ENCODE data around the gene CENPO.

Gene CENPO

DNA sequence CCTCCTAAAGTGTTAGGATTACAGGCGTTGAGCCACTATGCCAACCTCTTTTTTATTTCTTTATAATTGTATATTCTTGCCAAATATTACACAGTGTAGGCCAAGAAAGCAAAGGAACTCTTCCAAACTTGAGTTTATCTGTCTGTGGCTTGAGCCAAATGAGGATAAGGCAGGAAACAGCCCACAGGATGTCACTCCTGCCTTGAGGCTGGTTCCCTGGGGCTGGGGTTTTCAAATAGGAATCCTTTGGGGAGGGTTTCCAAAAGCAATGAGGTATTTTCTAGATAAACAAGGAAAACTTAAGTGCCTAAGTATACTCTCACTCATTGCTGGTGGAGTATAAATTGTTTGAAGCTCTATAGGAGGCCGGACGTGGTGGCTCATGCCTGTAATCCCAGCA is 70.4 kb downstream of the CENPO start:
- DNase-seq (ENCODE audit: low spot score), result no peak

DNA sequence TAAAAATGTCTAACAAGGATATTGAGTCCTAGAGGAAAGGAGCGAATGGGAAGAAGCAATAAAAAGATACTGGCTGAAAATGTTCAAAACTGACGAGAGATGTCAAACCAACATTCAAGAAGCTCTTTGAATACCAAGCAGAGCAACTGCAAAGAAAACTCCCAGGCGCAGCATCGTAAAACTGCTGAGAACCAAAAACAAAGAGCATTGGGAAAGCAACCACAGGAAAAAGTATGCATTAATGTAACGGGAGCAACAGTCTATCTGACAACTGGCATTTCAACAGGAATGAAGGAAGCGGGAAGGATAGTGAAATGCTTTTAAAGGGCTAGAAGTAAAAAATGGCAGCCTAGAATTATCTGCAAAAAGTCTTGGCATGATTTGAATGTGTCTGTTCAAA is 73.7 kb downstream of the CENPO start:
- DNase-seq (ENCODE audit: low spot score), result no peak

- no peak for DNase-seq (ENCODE audit: low spot score)
These were observed 77.2 kb downstream of the CENPO start for GRCh38 chr2:24870440-24870839.

GRCh38 chr2:24870891-24871705 is 77.9 kb downstream of the CENPO start:
- DNase-seq (ENCODE audit: low spot score), result no peak

DNA sequence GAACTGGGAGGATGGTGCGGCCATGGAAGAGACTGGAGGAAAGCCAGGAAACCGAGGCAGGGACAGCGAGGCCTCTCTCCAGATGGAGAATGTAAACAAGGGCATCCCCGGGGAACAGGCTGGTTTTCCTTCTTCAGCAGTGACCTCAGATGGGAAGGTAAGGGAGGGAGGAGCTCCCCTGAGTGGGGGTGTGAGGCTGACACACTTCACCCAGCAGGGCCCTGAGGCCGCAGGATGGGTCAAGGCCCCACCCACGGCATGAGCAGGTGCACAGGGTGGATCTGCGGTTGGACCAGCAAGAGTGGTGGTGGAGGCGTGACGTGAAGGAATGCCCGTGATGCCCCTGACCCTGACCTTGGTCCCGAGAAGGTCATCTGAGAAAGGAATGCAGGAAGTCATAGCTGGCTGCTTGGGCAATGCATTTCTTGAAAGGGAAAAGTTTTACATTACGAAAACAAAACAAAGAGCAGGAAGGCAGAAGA is 78.7 kb downstream of the CENPO start:
- no peak for DNase-seq (ENCODE audit: low spot score)

Data from COLO829 (cell line).